22Rv1 (cell line): ENCODE results near the gene JRKL.

Source experiments
- CTCF ChIP-seq: fragments of 450-650 bp; IDR thresholded peaks from 2 replicates; pipeline ENCODE4 v1.5.1; 2017; ENCODE audit warnings: mild to moderate bottlenecking
- ZFX ChIP-seq: fragments of 450-650 bp; IDR thresholded peaks from 2 replicates; pipeline ENCODE4 v1.6.1; 2017; ENCODE audit warnings: antibody characterized with exemption, borderline replicate concordance

- TF ChIP-seq CTCF (no peak), ZFX (no peak)
Measured at GRCh38 chr11:96384156-96384555, 5.7 kb upstream of the JRKL start.
